GM19238 (cell line): ENCODE data around the gene MPP3.
A peak's percentile ranks its signal among the peaks of the same experiment; 100 is the strongest.

ENCODE experiments used
- DNase-seq: peaks from one replicate; pipeline ENCODE4 v3.0.0; 2011; ENCODE audit warnings: low spot score; ENCODE audit not compliant: insufficient read length

Gene MPP3

DNA sequence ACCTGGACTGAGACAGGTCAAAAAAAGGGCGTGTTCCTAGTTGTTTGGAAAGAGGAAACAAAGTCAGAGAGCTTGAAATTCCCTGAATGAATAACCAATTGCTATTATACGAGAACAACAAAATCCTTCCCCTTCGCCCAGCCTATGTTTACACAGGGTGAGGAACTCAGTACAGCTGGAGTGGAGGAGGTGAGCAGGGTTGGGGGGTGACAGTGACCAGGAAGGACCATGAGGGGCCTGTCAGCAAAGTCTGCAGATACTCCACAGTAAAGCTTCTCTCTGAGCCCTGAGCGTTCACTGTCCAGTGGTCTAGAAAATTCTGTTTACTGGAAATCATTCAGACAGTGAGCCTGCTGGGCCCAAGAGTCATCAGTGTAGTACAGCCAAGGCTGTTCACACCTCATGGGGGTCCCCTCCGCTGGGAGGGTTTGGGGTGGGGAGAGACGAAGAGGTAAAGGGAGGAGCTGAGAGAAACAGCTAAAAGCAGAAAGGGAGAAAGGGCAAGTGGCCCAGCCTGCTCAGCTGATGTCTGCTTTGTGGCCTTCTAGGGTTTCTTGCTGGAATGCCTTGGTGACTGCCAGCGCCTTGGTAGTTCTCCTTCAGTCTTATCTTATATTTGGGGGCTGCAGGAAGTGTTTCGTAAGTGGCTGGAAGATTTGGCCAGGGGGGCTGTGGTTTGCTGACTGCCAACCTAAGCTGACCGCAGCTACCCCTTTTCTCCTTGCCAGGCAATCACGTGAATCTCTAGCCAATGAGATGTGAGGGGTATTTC is 59.9 kb downstream of the MPP3 start:
- no peak for DNase-seq

- no peak for DNase-seq
Observed at GRCh38 chr17:43771463-43771862, 61.5 kb downstream of the MPP3 start.

DNA sequence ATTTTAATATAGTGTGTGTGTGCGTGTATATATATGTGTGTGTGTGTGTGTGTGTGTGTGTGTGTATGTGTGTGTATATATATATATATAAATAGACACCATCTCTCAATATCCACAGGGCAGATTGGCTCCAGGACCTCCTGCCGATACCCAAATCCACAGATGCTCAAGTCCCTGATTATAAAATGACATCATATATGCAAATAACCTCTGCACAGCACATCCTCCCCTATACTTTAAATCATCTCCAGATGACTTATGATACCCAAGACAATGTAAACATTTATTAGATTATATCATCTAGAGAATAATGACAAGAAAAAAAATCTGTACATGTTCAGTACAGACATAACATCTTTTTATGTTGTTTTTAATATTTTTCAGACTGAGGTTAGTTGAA is 62.0 kb downstream of the MPP3 start:
- DNase-seq, result no peak

GRCh38 chr17:43769859-43770258 is 63.1 kb downstream of the MPP3 start:
- DNase-seq, result no peak

DNA sequence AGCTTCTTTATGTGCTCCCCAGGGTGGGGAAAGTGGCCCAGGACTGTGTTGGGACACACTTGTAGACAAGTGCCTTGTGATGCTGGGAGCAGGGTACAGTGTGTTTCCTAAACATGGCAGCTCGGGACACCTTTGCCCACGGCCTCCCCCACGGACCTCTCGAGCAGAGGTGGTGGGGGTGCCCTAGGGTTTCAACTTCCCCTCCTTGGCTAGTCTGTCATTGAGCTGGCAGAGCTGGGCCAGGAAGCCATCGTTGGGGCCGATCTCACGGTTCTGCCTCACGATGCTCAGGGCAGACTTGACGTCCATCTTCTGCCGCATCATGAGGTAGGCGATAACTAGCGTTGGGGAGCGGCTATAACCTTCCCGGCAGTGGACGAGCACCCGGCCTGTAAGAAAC is 63.5 kb downstream of the MPP3 start:
- DNase-seq, result no peak

DNA sequence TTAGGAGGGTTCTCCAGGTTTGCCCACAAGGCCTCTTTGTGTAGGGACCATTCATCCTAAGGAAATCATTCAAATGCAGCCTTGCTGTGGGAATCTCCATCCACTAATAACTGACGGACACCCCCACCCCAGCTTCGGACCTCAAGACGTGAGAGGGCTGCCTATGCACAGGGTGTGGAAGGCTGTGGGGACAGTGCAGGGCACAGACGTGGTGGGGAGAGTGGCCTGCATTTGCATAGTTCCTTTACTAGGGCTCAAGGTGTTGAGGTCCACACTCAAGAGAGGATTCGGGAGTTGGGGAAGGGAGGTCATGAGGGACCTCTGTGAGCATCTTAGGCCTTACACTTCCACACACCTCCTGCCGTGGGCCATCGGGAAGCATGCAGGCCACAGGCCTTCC is 64.0 kb downstream of the MPP3 start:
- DNase-seq, result no peak

- no peak for DNase-seq
Observed at GRCh38 chr17:43768382-43768781, 64.6 kb downstream of the MPP3 start.

- DNase-seq, result no peak
Observed at GRCh38 chr17:43767713-43768059, 65.3 kb downstream of the MPP3 start.

- no peak for DNase-seq
Observed at GRCh38 chr17:43767053-43767712, 65.8 kb downstream of the MPP3 start.

GRCh38 chr17:43766413-43767052 is 66.4 kb downstream of the MPP3 start:
- no peak for DNase-seq

GRCh38 chr17:43760254-43760852 is 72.6 kb downstream of the MPP3 start:
- peak; percentile 88 for DNase-seq

DNA sequence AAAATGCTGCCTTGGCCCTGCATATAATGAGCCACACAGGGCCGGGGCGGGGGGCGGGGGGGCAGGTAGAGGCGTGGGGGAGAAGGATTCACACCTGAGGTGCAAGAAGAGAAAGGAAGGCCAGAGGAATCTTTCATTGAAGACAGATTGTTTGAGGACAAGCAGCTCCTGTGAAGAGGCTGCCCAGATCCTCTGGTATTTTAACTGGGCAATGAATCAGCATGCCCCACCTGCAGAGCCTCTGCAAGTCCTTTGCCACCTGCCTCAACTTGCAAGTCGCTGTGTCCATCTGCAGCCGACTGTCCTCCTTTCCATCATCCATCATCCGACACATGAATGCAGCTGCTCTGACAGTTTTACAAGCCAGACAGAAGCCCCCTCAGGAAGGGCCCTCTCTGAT is 73.1 kb downstream of the MPP3 start:
- DNase-seq, result no peak

GRCh38 chr17:43758497-43759174 is 74.3 kb downstream of the MPP3 start, which contains the start of gene SOST:
SOST (minus strand) TSS chr17:43758791; CDS start chr17:43758741, 50 bp downstream.
- no peak for DNase-seq

GRCh38 chr17:43758086-43758485 is 74.9 kb downstream of the MPP3 start:
- DNase-seq, result no peak

DNA sequence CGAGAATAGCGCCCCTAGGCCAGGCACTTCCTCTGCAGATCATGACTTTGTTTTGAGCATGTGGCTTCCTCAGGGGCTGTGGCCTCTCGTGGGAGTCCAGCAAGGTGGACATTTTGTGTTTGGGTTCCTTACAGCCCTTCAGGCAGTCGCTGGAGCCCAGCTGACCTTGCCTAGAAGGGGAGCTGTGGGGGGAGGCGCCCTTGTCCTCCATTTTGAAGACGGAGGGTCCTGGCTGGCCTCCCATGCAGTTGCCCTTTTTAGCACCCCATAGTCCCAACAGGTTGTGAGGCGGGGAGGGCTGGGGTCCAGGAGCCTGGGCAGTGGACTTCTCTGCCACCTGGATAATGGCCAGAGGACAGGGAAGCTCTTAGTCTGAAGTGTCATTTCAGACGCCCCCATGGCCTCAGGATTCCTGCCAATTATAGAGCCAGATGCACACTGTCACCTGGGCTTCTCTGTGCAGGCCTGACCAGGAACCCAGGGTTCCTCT is 75.7 kb downstream of the MPP3 start:
- no peak for DNase-seq

DNA sequence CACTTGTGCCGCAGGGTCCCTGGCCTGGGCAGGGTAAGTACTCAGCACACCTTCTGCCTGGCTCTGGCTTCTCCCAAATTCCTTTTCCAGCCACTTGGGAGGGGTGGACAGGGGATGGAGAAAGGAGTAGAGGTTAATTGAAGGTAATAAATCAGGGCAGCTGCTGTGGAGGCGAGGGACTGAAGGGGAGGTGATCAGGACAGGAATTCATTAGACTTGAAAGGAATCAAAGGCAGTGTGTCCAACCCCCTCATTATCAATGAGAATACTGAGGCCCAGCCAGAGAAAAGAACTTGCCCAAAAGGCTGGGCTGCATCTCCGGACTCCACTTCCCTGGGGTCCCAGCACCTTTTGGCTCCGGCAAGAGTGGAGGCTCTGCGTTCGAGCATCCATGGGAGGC is 76.7 kb downstream of the MPP3 start:
- no peak for DNase-seq

DNA sequence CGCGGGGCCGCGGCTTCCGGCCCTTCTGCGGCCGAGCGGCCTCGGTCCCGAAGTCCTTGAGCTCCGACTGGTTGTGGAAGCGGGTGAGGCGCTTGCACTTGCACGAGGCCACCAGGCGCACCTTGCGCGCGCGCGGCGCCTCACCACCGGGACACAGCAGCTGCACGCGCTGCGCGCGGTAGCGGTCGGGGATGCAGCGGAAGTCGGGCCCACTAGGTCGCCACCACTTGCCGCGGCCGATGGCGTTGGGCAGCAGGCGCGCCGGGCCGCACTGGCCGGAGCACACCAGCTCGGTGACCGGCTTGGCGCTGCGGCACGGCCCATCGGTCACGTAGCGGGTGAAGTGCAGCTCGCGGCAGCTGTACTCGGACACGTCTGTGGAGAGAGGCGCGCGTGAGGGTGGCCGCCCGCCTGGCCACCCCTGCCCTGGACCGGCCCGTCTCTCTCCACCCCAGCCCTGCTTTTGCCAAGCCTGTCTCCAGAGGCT is 77.5 kb downstream of the MPP3 start:
- DNase-seq, result no peak

GRCh38 chr17:43754947-43755346 is 78.0 kb downstream of the MPP3 start:
- DNase-seq, result no peak

GRCh38 chr17:43753493-43754129 is 79.3 kb downstream of the MPP3 start:
- DNase-seq, result no peak
